ENCODE measurements around the gene ADCY1. TPM values are rescaled to one million over a fixed set of nuclear protein-coding genes. Genes with fewer than 3 reads are reported as not detected.

The ADCY1 gene
- total RNA-seq (under 1 TPM in 1 of 2 experiments, not detected in 1; 0.03 TPM), total RNA-seq (0 to 2.2 (median 0) reads per million in 172 experiments)
- not detected for polyA plus RNA-seq (2013, experiment 1 of 2)
- polyA plus RNA-seq (2013, experiment 2 of 2): 0.22 TPM

DNA sequence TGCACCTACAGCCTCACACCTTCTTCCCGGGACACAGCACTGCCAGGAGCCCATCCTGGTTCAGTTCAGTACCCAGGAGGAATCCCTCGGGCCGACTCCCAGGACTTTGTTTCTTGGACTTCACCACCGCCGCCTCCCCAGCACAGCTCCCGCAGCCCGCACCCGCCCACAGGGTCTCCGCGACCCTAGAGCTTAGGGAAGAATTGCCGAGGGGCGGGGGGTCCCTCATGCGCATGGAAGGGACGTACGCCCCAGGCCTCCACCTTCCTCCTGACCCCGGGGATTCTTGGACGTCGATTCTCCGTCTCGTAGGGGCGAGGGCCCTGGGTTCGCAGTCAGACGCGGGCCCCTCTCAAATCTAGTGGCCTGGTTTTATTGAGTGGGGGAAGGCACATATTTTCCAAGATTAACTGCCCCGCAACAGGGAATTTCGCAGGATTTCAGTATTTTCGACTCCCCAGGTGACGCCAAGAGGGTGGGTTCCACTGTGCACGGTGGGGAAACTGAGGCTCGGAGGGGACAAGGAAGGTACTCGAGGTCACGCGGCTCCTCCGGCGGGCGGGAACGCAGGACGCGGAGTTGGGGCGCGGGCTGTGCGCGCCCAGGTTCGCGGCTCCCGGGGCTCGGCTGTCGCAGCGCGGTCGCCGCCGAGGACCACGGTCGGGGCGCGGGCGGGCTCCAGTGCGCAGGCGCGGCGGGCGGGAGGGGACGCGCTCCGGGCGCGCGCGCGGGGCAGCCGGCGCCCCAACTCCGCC, at the start of gene ADCY1:
ADCY1 (plus strand) TSS at position 708 of the 755 bp plus-strand sequence. CDS start 176 bp downstream, outside the sequence.
- ATAC-seq (ENCODE audit: poor library complexity) (no peak), DNase-seq (no peak)
- Mint-ChIP-seq H3K36me3 (ENCODE audit: low read depth) (no peaks in the 10 kb centered on the region), H3K4me3 (no peak within 1 kb of the TSS), H3K27ac (no peak within 1 kb of the TSS), H3K9me3 (no peaks in the 10 kb centered on the region), H3K4me1 (ENCODE audit: low read depth) (no peaks in the 10 kb centered on the region), H3K27me3 (peaks cover 73% of the 10 kb centered on the region)
- Histone ChIP-seq H3K27me3 (ENCODE audit: control insufficient read depth in 1 of 2, insufficient read depth in 2 of 2, low read length in 2 of 2) (peaks cover 23 to 50% of the 10 kb centered on the region in 2 experiments), H3K4me3 (ENCODE audit: low read length) (no peak within 1 kb of the TSS), H3K4me1 (ENCODE audit: insufficient read depth, low read length) (no peaks in the 10 kb centered on the region), H3K36me3 (ENCODE audit: insufficient read depth, low read length) (no peaks in the 10 kb centered on the region), H3K27ac (ENCODE audit: low read depth in 1 of 2, low read length in 2 of 2) (no peak within 1 kb of the TSS), H3K9me3 (ENCODE audit: control insufficient read depth in 1 of 2, insufficient read depth in 1 of 2, low read length in 2 of 2) (peaks cover 0 to 18% of the 10 kb centered on the region in 2 experiments)
- intact Hi-C loops (cut with DNase I, micrococcal nuclease): no loop called here
- CTCF ChIA-PET: no interaction called here
- TF ChIP-seq, protein P1, sequence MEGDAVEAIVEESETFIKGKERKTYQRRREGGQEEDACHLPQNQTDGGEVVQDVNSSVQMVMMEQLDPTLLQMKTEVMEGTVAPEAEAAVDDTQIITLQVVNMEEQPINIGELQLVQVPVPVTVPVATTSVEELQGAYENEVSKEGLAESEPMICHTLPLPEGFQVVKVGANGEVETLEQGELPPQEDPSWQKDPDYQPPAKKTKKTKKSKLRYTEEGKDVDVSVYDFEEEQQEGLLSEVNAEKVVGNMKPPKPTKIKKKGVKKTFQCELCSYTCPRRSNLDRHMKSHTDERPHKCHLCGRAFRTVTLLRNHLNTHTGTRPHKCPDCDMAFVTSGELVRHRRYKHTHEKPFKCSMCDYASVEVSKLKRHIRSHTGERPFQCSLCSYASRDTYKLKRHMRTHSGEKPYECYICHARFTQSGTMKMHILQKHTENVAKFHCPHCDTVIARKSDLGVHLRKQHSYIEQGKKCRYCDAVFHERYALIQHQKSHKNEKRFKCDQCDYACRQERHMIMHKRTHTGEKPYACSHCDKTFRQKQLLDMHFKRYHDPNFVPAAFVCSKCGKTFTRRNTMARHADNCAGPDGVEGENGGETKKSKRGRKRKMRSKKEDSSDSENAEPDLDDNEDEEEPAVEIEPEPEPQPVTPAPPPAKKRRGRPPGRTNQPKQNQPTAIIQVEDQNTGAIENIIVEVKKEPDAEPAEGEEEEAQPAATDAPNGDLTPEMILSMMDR (IDR thresholded peaks at IDR 0.05): no peak
- POLR2A ChIA-PET: no interaction called here

DNA sequence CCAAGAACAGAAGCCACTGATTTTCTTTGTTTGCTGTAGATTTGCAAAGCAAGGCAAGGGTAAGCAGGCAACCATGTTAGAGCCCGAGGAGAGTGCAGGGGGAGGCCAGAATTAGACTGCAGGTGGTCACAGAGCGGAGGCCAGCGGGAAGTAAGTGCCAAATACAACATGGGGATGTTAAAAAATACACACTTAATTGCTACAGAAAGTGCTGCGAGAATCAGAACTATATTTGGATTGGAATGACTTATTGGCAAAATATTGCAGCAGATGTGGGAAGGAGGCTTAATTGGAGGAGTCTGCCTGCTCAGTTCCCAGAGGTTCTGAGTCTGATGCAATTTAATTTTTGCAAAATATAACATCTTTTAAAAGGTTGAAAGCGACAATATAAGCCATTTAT, 49.7 kb upstream of the ADCY1 start:
- Histone ChIP-seq H3K27ac (ENCODE audit: low read depth in 1 of 2, low read length in 2 of 2) (no peak overlapping the region), H3K9me3 (ENCODE audit: control insufficient read depth in 1 of 2, insufficient read depth in 1 of 2, low read length in 2 of 2) (no peaks in the 10 kb centered on the region), H3K36me3 (ENCODE audit: insufficient read depth, low read length) (no peaks in the 10 kb centered on the region), H3K4me1 (ENCODE audit: insufficient read depth, low read length) (no peaks in the 10 kb centered on the region), H3K4me3 (ENCODE audit: low read length) (no peak overlapping the region), H3K27me3 (ENCODE audit: control insufficient read depth in 1 of 2, insufficient read depth in 2 of 2, low read length in 2 of 2) (peaks cover 0 to 3% of the 10 kb centered on the region in 2 experiments)
- TF ChIP-seq, protein P1 (IDR thresholded peaks at IDR 0.05): no peak
- H3K4me1 Mint-ChIP-seq (ENCODE audit: low read depth): no peaks in the 10 kb centered on the region
- no peaks in the 10 kb centered on the region for H3K36me3 Mint-ChIP-seq (ENCODE audit: low read depth)
- H3K9me3 Mint-ChIP-seq: no peaks in the 10 kb centered on the region
- intact Hi-C loops (cut with DNase I, micrococcal nuclease): no loop called here
- POLR2A ChIA-PET: no interaction called here
- H3K4me3 Mint-ChIP-seq: no peak overlapping the region
- CTCF ChIA-PET: no interaction called here
- H3K27ac Mint-ChIP-seq: no peak overlapping the region
- no peaks in the 10 kb centered on the region for H3K27me3 Mint-ChIP-seq
- ATAC-seq (ENCODE audit: poor library complexity): no peak
- no peak for DNase-seq

DNA sequence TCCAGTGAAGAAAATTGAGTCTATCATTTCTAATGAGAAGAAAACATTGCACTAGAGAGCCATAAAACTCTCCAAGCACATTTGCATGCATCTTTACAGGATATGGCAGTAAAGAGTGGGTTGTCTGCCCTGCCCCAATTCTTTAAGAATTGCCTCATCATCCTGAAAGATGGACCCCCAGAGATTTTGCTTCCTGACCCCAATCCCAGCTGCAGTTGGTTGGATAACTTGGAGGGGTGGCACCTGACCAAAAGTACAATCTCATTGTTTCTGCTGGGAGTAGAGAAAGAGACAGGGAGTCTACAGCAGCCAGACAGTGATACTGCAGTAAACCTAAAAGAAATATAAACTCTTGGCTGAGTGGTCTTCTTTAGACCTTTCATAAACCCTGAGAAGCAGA, 49.1 kb upstream of the ADCY1 start:
- no peaks in the 10 kb centered on the region for H3K36me3 Mint-ChIP-seq (ENCODE audit: low read depth)
- no peak overlapping the region for H3K4me3 ChIP-seq (ENCODE audit: low read length)
- H3K4me3 Mint-ChIP-seq: no peak overlapping the region
- no peaks in the 10 kb centered on the region for H3K27me3 Mint-ChIP-seq
- ChIA-PET CTCF (no interaction called here), POLR2A (no interaction called here)
- ATAC-seq (ENCODE audit: poor library complexity): no peak
- no peaks in the 10 kb centered on the region for H3K4me1 Mint-ChIP-seq (ENCODE audit: low read depth)
- H3K9me3 ChIP-seq (ENCODE audit: control insufficient read depth in 1 of 2, insufficient read depth in 1 of 2, low read length in 2 of 2): no peaks in the 10 kb centered on the region
- H3K27ac ChIP-seq (ENCODE audit: low read depth in 1 of 2, low read length in 2 of 2): no peak overlapping the region
- TF ChIP-seq, protein P1 (IDR thresholded peaks at IDR 0.05): no peak
- H3K27me3 ChIP-seq (ENCODE audit: control insufficient read depth in 1 of 2, insufficient read depth in 2 of 2, low read length in 2 of 2): peaks cover 0 to 3% of the 10 kb centered on the region in 2 experiments
- no peak for DNase-seq
- H3K4me1 ChIP-seq (ENCODE audit: insufficient read depth, low read length): no peaks in the 10 kb centered on the region
- no peaks in the 10 kb centered on the region for H3K36me3 ChIP-seq (ENCODE audit: insufficient read depth, low read length)
- H3K27ac Mint-ChIP-seq: no peak overlapping the region
- H3K9me3 Mint-ChIP-seq: no peaks in the 10 kb centered on the region
- intact Hi-C loops (cut with DNase I, micrococcal nuclease): no loop called here

Measured in CD4-positive, alpha-beta T cell (primary cell).